8988T (cell line): Measurements from ENCODE around the gene EPHB4.
"Not testable (repeated sequence)": the region's sequence is repeated elsewhere in the genome, so short reads cannot be mapped to it uniquely, and the experiment has no call there.

Source experiments
- DNase-seq: peaks from one replicate; pipeline ENCODE4 v3.0.0; 2011

EPHB4 gene

GRCh38 chr7:100827330-100828226 lies at the start of gene EPHB4:
EPHB4 (minus strand) TSS chr7:100827523; CDS start chr7:100827030, 493 bp downstream.
- DNase-seq = peak; percentile 55

DNA sequence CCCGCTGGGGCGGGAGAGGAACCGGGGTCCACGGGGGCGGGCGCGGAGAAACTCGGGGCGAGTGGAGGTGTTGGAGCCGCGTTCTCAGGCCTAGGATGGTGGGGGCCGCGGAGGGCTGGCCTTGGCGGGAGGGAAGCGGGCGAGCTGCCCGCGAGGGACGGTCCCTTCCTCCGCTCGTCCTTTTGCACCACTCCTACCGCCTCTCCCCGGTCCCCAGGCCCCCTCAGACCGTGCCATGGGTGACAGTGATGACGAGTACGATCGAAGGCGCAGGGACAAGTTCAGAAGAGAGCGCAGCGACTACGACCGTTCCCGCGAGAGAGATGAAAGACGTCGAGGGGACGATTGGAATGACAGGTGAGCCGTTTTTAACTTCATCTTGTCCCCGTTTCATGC lies 48.0 kb upstream of the EPHB4 start:
- no peak for DNase-seq

- DNase-seq = peak; percentile 79
These were observed 47.4 kb upstream of the EPHB4 start, which contains the start of gene SRRT for GRCh38 chr7:100874577-100875355. SRRT (plus strand) TSS chr7:100875103; CDS start chr7:100875591, 488 bp downstream.

- no peak for DNase-seq
These were observed 46.9 kb upstream of the EPHB4 start for GRCh38 chr7:100874300-100874576.

- no peak for DNase-seq
These were observed 46.4 kb upstream of the EPHB4 start for GRCh38 chr7:100873599-100874299.

GRCh38 chr7:100867776-100868485 lies 40.6 kb upstream of the EPHB4 start:
- no peak for DNase-seq

DNA sequence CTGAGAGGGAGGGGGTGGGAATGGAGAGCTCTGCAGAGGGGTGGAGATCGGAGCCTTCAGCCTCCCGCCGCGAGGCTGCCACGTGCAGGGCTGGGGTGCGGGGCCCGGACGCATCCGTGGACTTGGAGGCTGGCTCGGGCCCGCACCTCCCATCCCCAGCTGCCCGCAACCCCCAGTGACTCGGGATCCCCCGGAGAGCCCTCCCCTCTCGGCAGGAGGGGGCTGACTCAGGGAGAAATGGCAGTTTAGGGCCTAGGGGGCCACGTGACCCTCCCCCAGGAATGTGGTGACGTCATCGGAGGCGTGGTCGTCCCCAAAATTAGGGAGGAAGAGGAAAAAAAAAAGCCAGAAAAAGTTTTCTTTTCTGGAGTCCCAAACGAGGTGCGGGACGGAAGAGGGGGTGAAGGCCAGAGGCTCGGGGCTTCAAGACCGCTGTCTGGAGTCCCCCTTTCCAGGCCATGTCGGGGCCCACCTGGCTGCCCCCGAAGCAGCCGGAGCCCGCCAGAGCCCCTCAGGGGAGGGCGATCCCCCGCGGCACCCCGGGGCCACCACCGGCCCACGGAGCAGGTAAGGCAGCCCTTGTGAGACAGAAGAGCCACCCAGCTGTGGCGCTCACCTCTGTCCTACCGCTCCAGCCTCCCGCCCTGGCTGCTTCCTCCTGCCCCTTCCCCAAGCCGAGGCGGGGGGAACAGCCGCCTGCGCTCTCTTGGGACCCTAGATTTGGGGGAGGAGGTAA lies 39.9 kb upstream of the EPHB4 start, which contains the start of gene TRIP6:
Gene TRIP6 (plus strand): TSS at position 348 of the 736 bp plus-strand sequence. CDS start 111 bp downstream, at position 459.
- DNase-seq = peak; percentile 79

- DNase-seq = no peak
These were observed 39.4 kb upstream of the EPHB4 start for GRCh38 chr7:100866729-100867039.

- DNase-seq = no peak
These were observed 38.8 kb upstream of the EPHB4 start for GRCh38 chr7:100865938-100866728.

DNA sequence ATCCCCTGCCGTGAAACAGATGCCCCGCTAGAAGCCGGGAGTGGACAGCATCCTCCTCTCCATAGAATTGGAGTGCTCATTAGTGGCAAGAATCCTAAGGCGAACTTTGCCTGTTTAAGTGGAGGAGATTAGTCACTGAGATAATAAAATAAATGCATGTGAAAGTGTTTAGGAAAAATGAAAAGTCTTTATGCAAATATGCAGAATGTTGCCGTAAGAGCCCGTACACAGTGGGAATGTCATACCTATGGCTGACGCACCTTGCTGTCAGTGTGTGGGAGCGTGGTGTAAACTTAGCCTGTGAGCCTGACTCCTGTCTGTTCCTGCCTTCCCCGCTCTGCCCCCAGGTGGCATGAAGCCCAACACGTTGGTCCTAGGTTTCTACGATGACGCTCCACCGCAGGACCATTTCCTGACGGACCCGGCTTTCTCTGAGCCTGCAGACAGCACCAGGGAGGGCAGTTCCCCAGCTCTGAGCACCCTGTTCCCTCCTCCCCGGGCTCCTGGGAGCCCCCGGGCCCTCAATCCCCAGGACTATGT lies 38.1 kb upstream of the EPHB4 start:
- DNase-seq = peak; percentile 60

GRCh38 chr7:100864263-100864845 lies 37.0 kb upstream of the EPHB4 start:
- DNase-seq = no peak

- no peak for DNase-seq
These were observed 36.2 kb upstream of the EPHB4 start for GRCh38 chr7:100863406-100863950.

GRCh38 chr7:100861616-100861985 lies 34.3 kb upstream of the EPHB4 start:
- no peak for DNase-seq

DNA sequence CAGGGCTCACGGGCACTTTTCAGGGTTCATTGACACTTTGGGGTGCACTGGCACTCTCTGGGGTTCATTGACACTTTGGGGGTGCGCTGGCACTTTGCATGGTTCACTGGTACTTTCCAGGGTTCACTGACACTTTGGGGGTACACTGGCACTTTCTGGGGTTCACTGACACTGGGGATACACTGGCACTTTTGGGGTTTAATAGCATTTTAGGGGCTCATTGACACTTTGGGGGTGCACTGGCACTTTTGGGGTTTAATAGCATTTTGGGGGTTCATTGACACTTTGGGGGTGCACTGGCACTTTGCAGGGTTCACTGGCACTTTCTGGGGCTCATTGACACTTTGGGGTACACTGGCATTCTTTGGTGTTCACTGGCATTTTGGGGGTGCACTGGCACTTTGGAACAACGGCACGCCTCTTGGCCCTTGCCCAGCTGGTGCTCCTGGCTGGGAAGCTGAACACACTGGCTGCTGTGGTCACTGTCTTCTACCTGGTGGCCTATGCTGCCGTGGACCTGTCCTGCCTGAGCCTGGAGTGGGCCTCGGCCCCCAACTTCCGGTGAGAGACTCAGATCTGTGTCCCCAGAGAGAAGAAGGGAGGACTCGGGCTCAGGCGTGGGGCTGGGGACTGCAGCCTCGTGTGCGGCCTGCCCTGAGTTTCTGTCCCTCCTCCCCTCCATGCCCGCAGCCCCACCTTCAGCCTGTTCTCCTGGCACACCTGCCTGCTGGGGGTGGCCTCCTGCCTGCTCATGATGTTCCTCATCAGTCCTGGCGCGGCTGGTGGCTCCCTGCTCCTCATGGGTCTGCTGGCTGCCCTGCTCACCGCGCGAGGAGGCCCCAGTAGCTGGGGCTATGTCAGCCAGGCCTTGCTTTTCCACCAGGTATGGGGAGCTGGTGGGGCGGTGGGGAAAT lies 33.6 kb upstream of the EPHB4 start:
- DNase-seq = no peak

DNA sequence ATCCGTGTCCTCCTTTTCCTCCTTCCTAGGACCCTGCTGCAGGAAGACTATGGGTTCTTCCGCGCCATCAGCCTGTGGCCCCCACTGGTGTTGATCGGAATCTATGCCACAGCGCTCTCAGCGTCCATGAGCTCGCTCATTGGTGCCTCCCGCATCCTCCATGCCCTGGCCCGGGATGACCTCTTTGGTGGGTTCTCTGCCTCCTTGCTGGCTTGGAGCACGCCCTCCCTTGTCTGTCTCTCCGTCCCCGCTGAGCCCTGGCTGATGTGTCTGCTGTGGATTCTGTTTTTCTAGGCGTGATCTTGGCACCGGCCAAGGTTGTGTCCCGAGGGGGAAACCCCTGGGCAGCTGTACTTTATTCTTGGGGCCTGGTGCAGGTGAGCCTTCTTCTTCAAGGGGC lies 32.5 kb upstream of the EPHB4 start:
- DNase-seq = no peak

- DNase-seq = no peak
These were observed 29.6 kb upstream of the EPHB4 start for GRCh38 chr7:100856871-100857282.

- DNase-seq = no peak
These were observed 28.2 kb upstream of the EPHB4 start for GRCh38 chr7:100855515-100855914.

DNA sequence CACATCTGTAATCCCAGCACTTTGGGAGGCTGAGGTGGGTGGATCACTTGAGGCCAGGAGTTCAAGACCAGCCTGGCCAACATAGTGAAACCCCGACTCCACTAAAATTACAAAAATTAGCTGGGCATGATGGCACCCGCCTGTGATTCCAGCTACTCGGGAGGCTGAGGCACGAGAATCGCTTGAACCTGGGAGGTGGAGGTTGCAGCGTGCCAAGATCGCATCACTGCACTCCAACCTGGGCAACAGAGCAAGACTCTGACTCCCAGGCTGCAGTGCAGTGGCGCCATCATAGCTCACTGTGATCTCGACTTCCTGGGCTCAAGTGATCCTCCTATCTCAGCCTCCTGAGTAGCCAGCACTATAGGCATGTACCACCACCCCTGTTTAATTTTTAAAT lies 27.6 kb upstream of the EPHB4 start:
- not testable (repeated sequence) for DNase-seq
